SK-N-SH treated with all-trans-retinoic acid at 6 μM for 48 hours (cell line): ENCODE results near the gene RPLP1.

Experiments used
- ATAC-seq: fragments of 200-7000 bp; cut with Tn5 transposase; 3 replicates; pipeline ENCODE4 v1.9.1; 2020; ENCODE audit warnings: mild to moderate bottlenecking, moderate library complexity
- ARNTL ChIP-seq: fragments of 450-650 bp; formaldehyde crosslinking; IDR thresholded peaks from 2 replicates; pipeline ENCODE4 v1.5.0; 2020; ENCODE audit warnings: low read depth, mild to moderate bottlenecking, moderate library complexity, borderline replicate concordance
- BACH2 ChIP-seq: fragments of 250-450 bp; sonication (Bioruptor Pico); IDR thresholded peaks from 2 replicates; pipeline ENCODE4 v1.9.0; 2021; ENCODE audit warnings: mild to moderate bottlenecking, borderline replicate concordance
- CSDC2 ChIP-seq: fragments of 250-450 bp; sonication (Bioruptor Pico); IDR thresholded peaks from 2 replicates; pipeline ENCODE4 v1.5.0; 2020; ENCODE audit warnings: mild to moderate bottlenecking, moderate library complexity
- ESRRG ChIP-seq: fragments of 250-450 bp; sonication (Bioruptor Pico); IDR thresholded peaks from 2 replicates; pipeline ENCODE4 v1.6.1; 2021; ENCODE audit warnings: mild to moderate bottlenecking
- GLIS3 ChIP-seq: fragments of 250-450 bp; sonication (Bioruptor Pico); IDR thresholded peaks from 2 replicates; pipeline ENCODE4 v1.5.0; 2020; ENCODE audit warnings: mild to moderate bottlenecking, moderate library complexity
- ISL1 ChIP-seq: fragments of 250-450 bp; sonication (Bioruptor Pico); IDR thresholded peaks from 2 replicates; pipeline ENCODE4 v2.1.2; 2022; ENCODE audit warnings: mild to moderate bottlenecking, moderate library complexity
- OSR1 ChIP-seq: fragments of 250-450 bp; sonication (Bioruptor Pico); IDR thresholded peaks from 2 replicates; pipeline ENCODE4 v1.8.0; 2022; ENCODE audit warnings: moderate library complexity, mild to moderate bottlenecking, inconsistent platforms
- PPARA ChIP-seq: fragments of 250-450 bp; sonication (Bioruptor Pico); IDR thresholded peaks from 2 replicates; pipeline ENCODE4 v1.5.0; 2020; ENCODE audit warnings: mild to moderate bottlenecking, borderline replicate concordance
- RARB ChIP-seq: fragments of 250-450 bp; sonication (Bioruptor Pico); IDR thresholded peaks from 2 replicates; pipeline ENCODE4 v1.8.0; 2021; ENCODE audit warnings: mild to moderate bottlenecking, moderate library complexity
- SNAI2 ChIP-seq: fragments of 250-450 bp; sonication (Bioruptor Pico); IDR thresholded peaks from 2 replicates; pipeline ENCODE4 v1.5.0; 2020; ENCODE audit warnings: mild to moderate bottlenecking, moderate library complexity
- TCF4 ChIP-seq: fragments of 250-450 bp; sonication (Bioruptor Pico); IDR thresholded peaks from 2 replicates; pipeline ENCODE4 v1.8.0; 2021; ENCODE audit warnings: mild to moderate bottlenecking, moderate library complexity, borderline replicate concordance
- TOX ChIP-seq: fragments of 250-450 bp; sonication (Bioruptor Pico); IDR thresholded peaks from 2 replicates; pipeline ENCODE4 v1.8.0; 2021; ENCODE audit warnings: mild to moderate bottlenecking, moderate library complexity, borderline replicate concordance
- ZC3H10 ChIP-seq: fragments of 250-450 bp; sonication (Bioruptor Pico); IDR thresholded peaks from 2 replicates; pipeline ENCODE4 v1.5.1; 2021; ENCODE audit warnings: mild to moderate bottlenecking, moderate library complexity
- ZFP3 ChIP-seq: fragments of 250-450 bp; sonication (Bioruptor Pico); IDR thresholded peaks from 2 replicates; pipeline ENCODE4 v1.5.0; 2020; ENCODE audit warnings: mild to moderate bottlenecking, moderate library complexity
- ZFP30 ChIP-seq: fragments of 450-650 bp; formaldehyde crosslinking; IDR thresholded peaks from 2 replicates; pipeline ENCODE4 v1.5.0; 2022; ENCODE audit warnings: mild to moderate bottlenecking, moderate library complexity
- ZNF565 ChIP-seq: fragments of 450-650 bp; formaldehyde crosslinking; conservative IDR thresholded peaks from 2 replicates; pipeline ENCODE4 v1.5.0; 2020; ENCODE audit warnings: low read depth, mild to moderate bottlenecking, moderate library complexity
- ZNF70 ChIP-seq: fragments of 450-650 bp; formaldehyde crosslinking; IDR thresholded peaks from 2 replicates; pipeline ENCODE4 v1.5.0; 2020; ENCODE audit warnings: mild to moderate bottlenecking, moderate library complexity
- ZNF8 ChIP-seq: fragments of 450-650 bp; formaldehyde crosslinking; IDR thresholded peaks from 2 replicates; pipeline ENCODE4 v1.5.0; 2020; ENCODE audit warnings: mild to moderate bottlenecking, moderate library complexity
- TF ChIP-seq, protein P1 (sequence below): fragments of 250-450 bp; sonication (Bioruptor Pico); IDR thresholded peaks from 2 replicates; pipeline ENCODE4 v1.8.0; 2020; ENCODE audit warnings: mild to moderate bottlenecking, moderate library complexity, borderline replicate concordance
- TF ChIP-seq, protein P2 (sequence below): fragments of 250-450 bp; sonication (Bioruptor Pico); IDR thresholded peaks from 2 replicates; pipeline ENCODE4 v1.5.1; 2021; ENCODE audit warnings: mild to moderate bottlenecking, moderate library complexity
- TF ChIP-seq, protein P3 (sequence below): fragments of 250-450 bp; sonication (Bioruptor Pico); IDR thresholded peaks from 2 replicates; pipeline ENCODE4 v1.8.0; 2021; ENCODE audit warnings: low read depth, mild to moderate bottlenecking, moderate library complexity, borderline replicate concordance
- TF ChIP-seq, protein P4 (sequence below): fragments of 250-450 bp; sonication (Bioruptor Pico); IDR thresholded peaks from 2 replicates; pipeline ENCODE4 v1.5.0; 2020; ENCODE audit warnings: mild to moderate bottlenecking, moderate library complexity

The RPLP1 gene

DNA sequence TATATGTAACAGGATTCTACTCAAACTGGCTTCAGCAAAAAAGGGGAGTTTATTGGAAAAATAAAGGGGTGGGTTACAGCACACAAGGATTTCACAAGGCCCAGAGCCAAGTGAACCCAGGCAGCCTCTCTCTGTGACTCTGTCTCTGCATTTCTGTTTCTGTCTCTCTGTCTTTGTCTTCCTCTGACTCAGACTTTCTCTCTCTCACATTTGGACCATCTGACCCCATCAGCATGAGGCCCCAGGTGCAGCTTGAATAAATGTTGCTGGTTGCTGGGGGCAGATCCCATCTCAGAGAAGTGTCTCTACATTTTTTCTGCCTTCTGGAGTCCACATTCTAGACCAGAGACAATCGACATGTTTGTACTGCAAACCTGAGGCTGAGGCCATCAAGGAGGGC lies 45.0 kb downstream of the RPLP1 start (continued):
- TF ChIP-seq, protein P1, sequence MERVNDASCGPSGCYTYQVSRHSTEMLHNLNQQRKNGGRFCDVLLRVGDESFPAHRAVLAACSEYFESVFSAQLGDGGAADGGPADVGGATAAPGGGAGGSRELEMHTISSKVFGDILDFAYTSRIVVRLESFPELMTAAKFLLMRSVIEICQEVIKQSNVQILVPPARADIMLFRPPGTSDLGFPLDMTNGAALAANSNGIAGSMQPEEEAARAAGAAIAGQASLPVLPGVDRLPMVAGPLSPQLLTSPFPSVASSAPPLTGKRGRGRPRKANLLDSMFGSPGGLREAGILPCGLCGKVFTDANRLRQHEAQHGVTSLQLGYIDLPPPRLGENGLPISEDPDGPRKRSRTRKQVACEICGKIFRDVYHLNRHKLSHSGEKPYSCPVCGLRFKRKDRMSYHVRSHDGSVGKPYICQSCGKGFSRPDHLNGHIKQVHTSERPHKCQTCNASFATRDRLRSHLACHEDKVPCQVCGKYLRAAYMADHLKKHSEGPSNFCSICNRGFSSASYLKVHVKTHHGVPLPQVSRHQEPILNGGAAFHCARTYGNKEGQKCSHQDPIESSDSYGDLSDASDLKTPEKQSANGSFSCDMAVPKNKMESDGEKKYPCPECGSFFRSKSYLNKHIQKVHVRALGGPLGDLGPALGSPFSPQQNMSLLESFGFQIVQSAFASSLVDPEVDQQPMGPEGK: no peak
- TF ChIP-seq ESRRG (CRISPR knock-in tag) (no peak), ZFP30 (CRISPR knock-in tag) (no peak), ZFP3 (CRISPR knock-in tag) (no peak), ZC3H10 (CRISPR knock-in tag) (no peak), OSR1 (CRISPR knock-in tag) (no peak), ZNF565 (CRISPR knock-in tag) (no peak), PPARA (CRISPR knock-in tag) (no peak), TOX (CRISPR knock-in tag) (no peak)
- TF ChIP-seq, protein P2, sequence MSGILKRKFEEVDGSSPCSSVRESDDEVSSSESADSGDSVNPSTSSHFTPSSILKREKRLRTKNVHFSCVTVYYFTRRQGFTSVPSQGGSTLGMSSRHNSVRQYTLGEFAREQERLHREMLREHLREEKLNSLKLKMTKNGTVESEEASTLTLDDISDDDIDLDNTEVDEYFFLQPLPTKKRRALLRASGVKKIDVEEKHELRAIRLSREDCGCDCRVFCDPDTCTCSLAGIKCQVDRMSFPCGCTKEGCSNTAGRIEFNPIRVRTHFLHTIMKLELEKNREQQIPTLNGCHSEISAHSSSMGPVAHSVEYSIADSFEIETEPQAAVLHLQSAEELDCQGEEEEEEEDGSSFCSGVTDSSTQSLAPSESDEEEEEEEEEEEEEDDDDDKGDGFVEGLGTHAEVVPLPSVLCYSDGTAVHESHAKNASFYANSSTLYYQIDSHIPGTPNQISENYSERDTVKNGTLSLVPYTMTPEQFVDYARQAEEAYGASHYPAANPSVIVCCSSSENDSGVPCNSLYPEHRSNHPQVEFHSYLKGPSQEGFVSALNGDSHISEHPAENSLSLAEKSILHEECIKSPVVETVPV (CRISPR knock-in tag): no peak
- TF ChIP-seq, protein P3, sequence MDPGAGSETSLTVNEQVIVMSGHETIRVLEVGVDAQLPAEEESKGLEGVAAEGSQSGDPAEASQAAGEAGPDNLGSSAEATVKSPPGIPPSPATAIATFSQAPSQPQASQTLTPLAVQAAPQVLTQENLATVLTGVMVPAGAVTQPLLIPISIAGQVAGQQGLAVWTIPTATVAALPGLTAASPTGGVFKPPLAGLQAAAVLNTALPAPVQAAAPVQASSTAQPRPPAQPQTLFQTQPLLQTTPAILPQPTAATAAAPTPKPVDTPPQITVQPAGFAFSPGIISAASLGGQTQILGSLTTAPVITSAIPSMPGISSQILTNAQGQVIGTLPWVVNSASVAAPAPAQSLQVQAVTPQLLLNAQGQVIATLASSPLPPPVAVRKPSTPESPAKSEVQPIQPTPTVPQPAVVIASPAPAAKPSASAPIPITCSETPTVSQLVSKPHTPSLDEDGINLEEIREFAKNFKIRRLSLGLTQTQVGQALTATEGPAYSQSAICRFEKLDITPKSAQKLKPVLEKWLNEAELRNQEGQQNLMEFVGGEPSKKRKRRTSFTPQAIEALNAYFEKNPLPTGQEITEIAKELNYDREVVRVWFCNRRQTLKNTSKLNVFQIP (CRISPR knock-in tag): no peak

DNA sequence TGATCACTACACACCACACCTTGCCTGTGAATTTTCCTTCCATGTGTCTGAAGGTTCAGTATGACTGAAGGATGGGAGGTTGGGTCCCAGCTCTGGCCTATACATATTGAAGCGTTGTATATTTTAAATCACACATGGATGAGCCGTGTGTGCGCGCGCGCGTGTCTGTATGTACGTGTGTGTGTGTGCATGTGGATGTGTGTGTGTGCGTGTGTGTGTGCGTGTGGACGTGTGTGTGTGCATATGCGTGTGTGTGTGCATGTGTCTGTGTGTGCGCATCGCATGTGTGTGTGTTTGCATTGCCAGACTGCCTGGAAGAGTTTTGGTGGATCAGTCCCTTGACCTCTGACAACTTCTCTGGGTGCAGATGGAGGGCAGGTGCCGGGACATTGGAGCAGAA lies 45.7 kb downstream of the RPLP1 start:
- no peak for ATAC-seq
- TF ChIP-seq BACH2 (CRISPR knock-in tag) (no peak), PPARA (CRISPR knock-in tag) (no peak), OSR1 (CRISPR knock-in tag) (no peak), ARNTL (no peak), ZNF70 (no peak), ISL1 (CRISPR knock-in tag) (no peak), ZNF565 (CRISPR knock-in tag) (no peak), CSDC2 (CRISPR knock-in tag) (no peak), ZFP3 (CRISPR knock-in tag) (no peak), RARB (no peak), GLIS3 (no peak), ESRRG (CRISPR knock-in tag) (no peak), ZC3H10 (CRISPR knock-in tag) (no peak), SNAI2 (no peak), ZNF8 (CRISPR knock-in tag) (no peak), TCF4 (no peak)
- TF ChIP-seq, protein P4, sequence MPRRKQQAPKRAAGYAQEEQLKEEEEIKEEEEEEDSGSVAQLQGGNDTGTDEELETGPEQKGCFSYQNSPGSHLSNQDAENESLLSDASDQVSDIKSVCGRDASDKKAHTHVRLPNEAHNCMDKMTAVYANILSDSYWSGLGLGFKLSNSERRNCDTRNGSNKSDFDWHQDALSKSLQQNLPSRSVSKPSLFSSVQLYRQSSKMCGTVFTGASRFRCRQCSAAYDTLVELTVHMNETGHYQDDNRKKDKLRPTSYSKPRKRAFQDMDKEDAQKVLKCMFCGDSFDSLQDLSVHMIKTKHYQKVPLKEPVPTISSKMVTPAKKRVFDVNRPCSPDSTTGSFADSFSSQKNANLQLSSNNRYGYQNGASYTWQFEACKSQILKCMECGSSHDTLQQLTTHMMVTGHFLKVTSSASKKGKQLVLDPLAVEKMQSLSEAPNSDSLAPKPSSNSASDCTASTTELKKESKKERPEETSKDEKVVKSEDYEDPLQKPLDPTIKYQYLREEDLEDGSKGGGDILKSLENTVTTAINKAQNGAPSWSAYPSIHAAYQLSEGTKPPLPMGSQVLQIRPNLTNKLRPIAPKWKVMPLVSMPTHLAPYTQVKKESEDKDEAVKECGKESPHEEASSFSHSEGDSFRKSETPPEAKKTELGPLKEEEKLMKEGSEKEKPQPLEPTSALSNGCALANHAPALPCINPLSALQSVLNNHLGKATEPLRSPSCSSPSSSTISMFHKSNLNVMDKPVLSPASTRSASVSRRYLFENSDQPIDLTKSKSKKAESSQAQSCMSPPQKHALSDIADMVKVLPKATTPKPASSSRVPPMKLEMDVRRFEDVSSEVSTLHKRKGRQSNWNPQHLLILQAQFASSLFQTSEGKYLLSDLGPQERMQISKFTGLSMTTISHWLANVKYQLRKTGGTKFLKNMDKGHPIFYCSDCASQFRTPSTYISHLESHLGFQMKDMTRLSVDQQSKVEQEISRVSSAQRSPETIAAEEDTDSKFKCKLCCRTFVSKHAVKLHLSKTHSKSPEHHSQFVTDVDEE: no peak
- TF ChIP-seq, protein P2 (CRISPR knock-in tag): no peak
- TF ChIP-seq, protein P3 (CRISPR knock-in tag): no peak
- TF ChIP-seq, protein P1: no peak
